ENCODE measurements around the gene MED12L. TPM values are rescaled to one million over a fixed set of nuclear protein-coding genes. Genes with fewer than 3 reads are reported as not detected.
A peak's percentile ranks its signal among the peaks of the same experiment; 100 is the strongest.

The MED12L gene
- total RNA-seq, 1 experiment from 2014 or later: 3.0 TPM

DNA sequence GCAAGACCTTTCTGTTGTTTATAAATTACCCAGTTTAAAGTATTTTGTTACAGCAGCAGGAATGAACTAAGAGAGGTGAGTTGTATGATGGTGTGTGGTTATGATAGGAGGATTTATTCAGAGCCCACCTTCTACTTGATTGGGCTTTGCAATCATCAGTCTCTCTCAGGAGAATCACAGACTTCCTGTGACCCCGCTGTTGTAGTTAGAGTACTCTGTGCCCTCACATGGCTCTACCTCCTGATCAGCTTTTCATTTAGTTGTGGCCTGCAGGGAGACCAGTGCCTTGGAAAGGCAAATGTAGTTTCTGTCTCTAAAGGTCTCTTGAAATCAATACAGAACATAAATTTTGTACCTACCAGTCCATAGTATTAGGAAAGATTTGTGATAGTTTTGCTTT, 200.5 kb downstream of the MED12L start:
- intact Hi-C loops (cut with micrococcal nuclease; ENCODE audit: unreplicated experiment): loop anchor here (10.0 kb wide), 1 partner anchor 751 kb away; no protein-coding TSS in a partner anchor
- Histone ChIP-seq H3K9me2 (ENCODE audit: insufficient read depth) (no peaks in the 10 kb centered on the region), H3K79me2 (ENCODE audit: low read depth) (no peaks in the 10 kb centered on the region), H3K9me3 (ENCODE audit: insufficient read depth, low read depth) (no peaks in the 10 kb centered on the region), H3K36me3 (ENCODE audit: low read depth) (no peaks in the 10 kb centered on the region), H4K20me1 (ENCODE audit: insufficient read depth) (no peaks in the 10 kb centered on the region), H3K4me2 (no peak overlapping the region), H3K4me1 (replicated peaks; ENCODE audit: insufficient read depth) (peaks cover 8% of the 10 kb centered on the region), H2AFZ (no peak overlapping the region), H3F3A (ENCODE audit: insufficient read depth, low read depth) (no peaks in the 10 kb centered on the region), H3K27ac (no peak overlapping the region), H3K27me3 (ENCODE audit: insufficient read depth, low read depth) (no peaks in the 10 kb centered on the region), H3K4me3 (no peak overlapping the region)
- ChIA-PET POLR2A (ENCODE audit: unreplicated experiment) (no interaction called here), CTCF (interaction anchor here (0.7 kb wide), 1 partner anchor 64 kb away, joined by 3 read pairs; no protein-coding TSS in a partner anchor)
- no peak for TF ChIP-seq EZH2 (IDR thresholded peaks at IDR 0.05; ENCODE audit: low read depth)
- BruUV-seq (replicated peaks): no TSS peak
- DNase-seq: no peak

DNA sequence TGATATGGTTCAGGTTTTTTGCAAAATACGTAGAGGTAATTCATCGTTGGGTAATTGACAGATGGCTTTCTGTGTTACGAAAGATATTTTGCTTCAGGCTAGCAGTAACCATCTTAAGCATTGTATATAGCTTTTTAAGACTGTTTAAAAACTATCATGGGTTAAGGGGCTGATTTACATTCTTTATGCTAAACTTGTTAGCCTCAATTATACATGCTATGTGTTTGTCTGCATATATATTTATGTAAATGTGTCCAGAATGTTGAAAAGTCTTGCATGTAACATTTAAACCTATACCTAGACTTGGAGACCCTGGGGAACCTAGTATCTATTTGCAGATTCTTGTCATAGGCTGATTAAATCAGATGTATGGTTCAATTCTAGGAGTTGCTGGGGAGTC, 204.0 kb downstream of the MED12L start:
- TF ChIP-seq, protein P1, sequence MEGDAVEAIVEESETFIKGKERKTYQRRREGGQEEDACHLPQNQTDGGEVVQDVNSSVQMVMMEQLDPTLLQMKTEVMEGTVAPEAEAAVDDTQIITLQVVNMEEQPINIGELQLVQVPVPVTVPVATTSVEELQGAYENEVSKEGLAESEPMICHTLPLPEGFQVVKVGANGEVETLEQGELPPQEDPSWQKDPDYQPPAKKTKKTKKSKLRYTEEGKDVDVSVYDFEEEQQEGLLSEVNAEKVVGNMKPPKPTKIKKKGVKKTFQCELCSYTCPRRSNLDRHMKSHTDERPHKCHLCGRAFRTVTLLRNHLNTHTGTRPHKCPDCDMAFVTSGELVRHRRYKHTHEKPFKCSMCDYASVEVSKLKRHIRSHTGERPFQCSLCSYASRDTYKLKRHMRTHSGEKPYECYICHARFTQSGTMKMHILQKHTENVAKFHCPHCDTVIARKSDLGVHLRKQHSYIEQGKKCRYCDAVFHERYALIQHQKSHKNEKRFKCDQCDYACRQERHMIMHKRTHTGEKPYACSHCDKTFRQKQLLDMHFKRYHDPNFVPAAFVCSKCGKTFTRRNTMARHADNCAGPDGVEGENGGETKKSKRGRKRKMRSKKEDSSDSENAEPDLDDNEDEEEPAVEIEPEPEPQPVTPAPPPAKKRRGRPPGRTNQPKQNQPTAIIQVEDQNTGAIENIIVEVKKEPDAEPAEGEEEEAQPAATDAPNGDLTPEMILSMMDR (conservative IDR thresholded peaks at IDR 0.05): no peak
- TF ChIP-seq EZH2 (IDR thresholded peaks at IDR 0.05; ENCODE audit: low read depth): no peak
- no peaks in the 10 kb centered on the region for H3K9me3 ChIP-seq (ENCODE audit: insufficient read depth, low read depth)
- no peaks in the 10 kb centered on the region for H3K9me2 ChIP-seq (ENCODE audit: insufficient read depth)
- H4K20me1 ChIP-seq (ENCODE audit: insufficient read depth): no peaks in the 10 kb centered on the region
- no peaks in the 10 kb centered on the region for H3K27me3 ChIP-seq (ENCODE audit: insufficient read depth, low read depth)
- H3F3A ChIP-seq (ENCODE audit: insufficient read depth, low read depth): no peaks in the 10 kb centered on the region
- H3K4me1 ChIP-seq (replicated peaks; ENCODE audit: insufficient read depth): no peaks in the 10 kb centered on the region; the same call in 1 of the 2 replicates
- no peak overlapping the region for H3K4me2 ChIP-seq
- no peak overlapping the region for H3K4me3 ChIP-seq
- intact Hi-C loops (cut with micrococcal nuclease; ENCODE audit: unreplicated experiment): loop anchor here (10.0 kb wide), 1 partner anchor 755 kb away; no protein-coding TSS in a partner anchor
- no peaks in the 10 kb centered on the region for H3K79me2 ChIP-seq (ENCODE audit: low read depth)
- DNase-seq: no peak
- ChIA-PET CTCF (no interaction called here), POLR2A (ENCODE audit: unreplicated experiment) (no interaction called here)
- no peaks in the 10 kb centered on the region for H3K36me3 ChIP-seq (ENCODE audit: low read depth)
- no peak overlapping the region for H2AFZ ChIP-seq
- H3K27ac ChIP-seq: no peak overlapping the region
- no TSS peak for BruUV-seq (replicated peaks)

DNA sequence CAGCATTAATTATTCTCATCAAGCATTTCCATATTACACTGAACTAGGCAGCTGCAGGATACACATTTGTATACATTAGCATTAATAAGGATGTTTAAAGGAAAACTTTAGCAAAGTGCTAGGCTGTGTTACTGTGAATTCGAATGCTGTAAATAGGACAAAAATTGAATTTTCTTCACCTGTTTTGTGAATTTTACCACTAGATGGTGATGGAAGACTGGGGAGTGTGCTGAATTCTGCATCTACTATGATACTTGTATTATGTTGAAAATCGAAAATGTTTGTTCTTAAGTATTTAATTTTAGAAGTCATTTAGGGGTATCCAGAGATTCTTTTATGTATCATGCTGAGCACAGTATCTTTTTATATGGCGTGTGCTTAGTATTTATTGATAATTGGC, 205.2 kb downstream of the MED12L start:
- no TSS peak for BruUV-seq (replicated peaks)
- no peaks in the 10 kb centered on the region for H3K27me3 ChIP-seq (ENCODE audit: insufficient read depth, low read depth)
- no peak overlapping the region for H3K4me2 ChIP-seq
- H2AFZ ChIP-seq: no peak overlapping the region
- H3F3A ChIP-seq (ENCODE audit: insufficient read depth, low read depth): no peaks in the 10 kb centered on the region
- no peaks in the 10 kb centered on the region for H3K79me2 ChIP-seq (ENCODE audit: low read depth)
- DNase-seq: peak in 1 of 2 experiments; percentile 46
- ChIA-PET CTCF (interaction anchor here (0.7 kb wide), 1 partner anchor 710 kb away, joined by 4 read pairs; no protein-coding TSS in a partner anchor), POLR2A (ENCODE audit: unreplicated experiment) (interaction anchor here (0.7 kb wide), 1 partner anchor 1831 kb away, joined by 9 read pairs; no protein-coding TSS in a partner anchor)
- H3K36me3 ChIP-seq (ENCODE audit: low read depth): no peaks in the 10 kb centered on the region
- H3K27ac ChIP-seq: no peak overlapping the region
- TF ChIP-seq, protein P1 (conservative IDR thresholded peaks at IDR 0.05): peak; percentile 88
- TF ChIP-seq EZH2 (IDR thresholded peaks at IDR 0.05; ENCODE audit: low read depth): no peak
- no peaks in the 10 kb centered on the region for H4K20me1 ChIP-seq (ENCODE audit: insufficient read depth)
- no peaks in the 10 kb centered on the region for H3K9me3 ChIP-seq (ENCODE audit: insufficient read depth, low read depth)
- no peaks in the 10 kb centered on the region for H3K4me1 ChIP-seq (replicated peaks; ENCODE audit: insufficient read depth)
- no peak overlapping the region for H3K4me3 ChIP-seq
- no peaks in the 10 kb centered on the region for H3K9me2 ChIP-seq (ENCODE audit: insufficient read depth)
- intact Hi-C loops (cut with micrococcal nuclease; ENCODE audit: unreplicated experiment): loop anchor here (1.0 to 10.0 kb wide), 7 partner anchors 36 to 1284 kb away; partner anchors contain the start of gene IGSF10

DNA sequence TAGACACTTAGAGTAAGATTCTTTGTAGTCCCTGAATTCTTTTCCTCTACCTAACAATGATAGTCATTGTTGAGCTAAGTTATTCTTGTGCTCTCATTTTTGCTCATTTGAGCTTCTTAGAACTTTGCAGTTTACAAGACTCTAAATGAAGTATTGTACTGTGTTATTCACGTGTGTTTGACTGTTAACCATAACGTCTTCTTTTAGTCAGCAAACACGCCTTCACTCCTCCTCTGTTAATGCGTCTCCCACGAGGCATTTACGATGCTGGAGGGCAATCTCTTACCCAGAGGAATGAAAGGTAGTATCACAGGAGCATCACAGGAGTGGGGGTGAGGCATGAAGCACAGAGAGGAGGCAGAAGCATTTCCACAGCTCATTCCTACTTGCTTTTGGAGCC, 207.7 kb downstream of the MED12L start:
- no peaks in the 10 kb centered on the region for H3K9me3 ChIP-seq (ENCODE audit: insufficient read depth, low read depth)
- H3K27me3 ChIP-seq (ENCODE audit: insufficient read depth, low read depth): no peaks in the 10 kb centered on the region
- POLR2A ChIA-PET (ENCODE audit: unreplicated experiment): no interaction called here
- no peaks in the 10 kb centered on the region for H3K9me2 ChIP-seq (ENCODE audit: insufficient read depth)
- no peaks in the 10 kb centered on the region for H4K20me1 ChIP-seq (ENCODE audit: insufficient read depth)
- intact Hi-C loops (cut with micrococcal nuclease; ENCODE audit: unreplicated experiment): loop anchor here (10.0 kb wide), 2 partner anchors 172 to 1172 kb away; partner anchors contain the start of gene IGSF10
- H3F3A ChIP-seq (ENCODE audit: insufficient read depth, low read depth): no peaks in the 10 kb centered on the region
- no peak overlapping the region for H2AFZ ChIP-seq
- H3K27ac ChIP-seq: no peak overlapping the region
- no peak overlapping the region for H3K4me3 ChIP-seq
- CTCF ChIA-PET: interaction anchor here (2.1 kb wide), 1 partner anchor 33 kb away, joined by 10 read pairs; no protein-coding TSS in a partner anchor
- TF ChIP-seq, protein P1 (conservative IDR thresholded peaks at IDR 0.05): no peak
- TF ChIP-seq EZH2 (IDR thresholded peaks at IDR 0.05; ENCODE audit: low read depth): no peak
- no peaks in the 10 kb centered on the region for H3K4me1 ChIP-seq (replicated peaks; ENCODE audit: insufficient read depth)
- H3K4me2 ChIP-seq: no peak overlapping the region
- H3K79me2 ChIP-seq (ENCODE audit: low read depth): no peaks in the 10 kb centered on the region
- no peak for DNase-seq
- BruUV-seq (replicated peaks): no TSS peak
- H3K36me3 ChIP-seq (ENCODE audit: low read depth): no peaks in the 10 kb centered on the region
